NB4 (cell line): ENCODE measurements around the gene SLC5A9.
A peak's percentile ranks its signal among the peaks of the same experiment; 100 is the strongest.

Source experiments
- DNase-seq: peaks from one replicate; pipeline ENCODE4 v3.0.0; 2010; ENCODE audit warnings: low read depth
- H3K4me3 ChIP-seq: one replicate; pipeline ENCODE4 v1.5.1; 2011; ENCODE audit warnings: mild to moderate bottlenecking, low read depth, low read length, moderate library complexity
- CTCF ChIP-seq: IDR thresholded peaks from one replicate; pipeline ENCODE4 v1.5.1; 2012; ENCODE audit warnings: low read depth, low read length
- MAX ChIP-seq: IDR thresholded peaks from 2 replicates; pipeline ENCODE4 v1.6.1; 2011; ENCODE audit warnings: low read depth, low read length
- MYC ChIP-seq: IDR thresholded peaks from 2 replicates; pipeline ENCODE4 v1.6.1; 2011; ENCODE audit warnings: low read depth, low read length
- POLR2A ChIP-seq: IDR thresholded peaks from 2 replicates; pipeline ENCODE4 v1.6.1; 2011; ENCODE audit warnings: mild to moderate bottlenecking; ENCODE audit not compliant: insufficient read length; ENCODE audit errors: extremely low read depth

The SLC5A9 gene

GRCh38 chr1:48202030-48202752, 20.3 kb upstream of the SLC5A9 start:
- peak; percentile 61 for DNase-seq
- H3K4me3 ChIP-seq = no peak overlapping the region
- TF ChIP-seq MAX (no peak), CTCF (peak; percentile 71)

- no peak overlapping the region for H3K4me3 ChIP-seq
- TF ChIP-seq POLR2A (no peak), MAX (no peak), CTCF (peak; percentile 51)
- DNase-seq = peak; percentile 22
These were observed 19.1 kb upstream of the SLC5A9 start for GRCh38 chr1:48203287-48203900.

- DNase-seq = no peak
- TF ChIP-seq CTCF (no peak), MYC (no peak), MAX (no peak), POLR2A (no peak)
- H3K4me3 ChIP-seq = no peak overlapping the region
These were observed 17.0 kb upstream of the SLC5A9 start for GRCh38 chr1:48205522-48205921.

GRCh38 chr1:48206371-48206770, 16.1 kb upstream of the SLC5A9 start:
- TF ChIP-seq MYC (no peak), MAX (no peak), CTCF (no peak), POLR2A (no peak)
- no peak for DNase-seq
- H3K4me3 ChIP-seq = no peak overlapping the region

GRCh38 chr1:48207131-48207530, 15.4 kb upstream of the SLC5A9 start:
- TF ChIP-seq CTCF = no peak
- TF ChIP-seq POLR2A = no peak
- no peak for TF ChIP-seq MAX
- no peak for TF ChIP-seq MYC
- DNase-seq = no peak
- no peak overlapping the region for H3K4me3 ChIP-seq
